ENCODE measurements around the gene NT5DC2.

The NT5DC2 gene

DNA sequence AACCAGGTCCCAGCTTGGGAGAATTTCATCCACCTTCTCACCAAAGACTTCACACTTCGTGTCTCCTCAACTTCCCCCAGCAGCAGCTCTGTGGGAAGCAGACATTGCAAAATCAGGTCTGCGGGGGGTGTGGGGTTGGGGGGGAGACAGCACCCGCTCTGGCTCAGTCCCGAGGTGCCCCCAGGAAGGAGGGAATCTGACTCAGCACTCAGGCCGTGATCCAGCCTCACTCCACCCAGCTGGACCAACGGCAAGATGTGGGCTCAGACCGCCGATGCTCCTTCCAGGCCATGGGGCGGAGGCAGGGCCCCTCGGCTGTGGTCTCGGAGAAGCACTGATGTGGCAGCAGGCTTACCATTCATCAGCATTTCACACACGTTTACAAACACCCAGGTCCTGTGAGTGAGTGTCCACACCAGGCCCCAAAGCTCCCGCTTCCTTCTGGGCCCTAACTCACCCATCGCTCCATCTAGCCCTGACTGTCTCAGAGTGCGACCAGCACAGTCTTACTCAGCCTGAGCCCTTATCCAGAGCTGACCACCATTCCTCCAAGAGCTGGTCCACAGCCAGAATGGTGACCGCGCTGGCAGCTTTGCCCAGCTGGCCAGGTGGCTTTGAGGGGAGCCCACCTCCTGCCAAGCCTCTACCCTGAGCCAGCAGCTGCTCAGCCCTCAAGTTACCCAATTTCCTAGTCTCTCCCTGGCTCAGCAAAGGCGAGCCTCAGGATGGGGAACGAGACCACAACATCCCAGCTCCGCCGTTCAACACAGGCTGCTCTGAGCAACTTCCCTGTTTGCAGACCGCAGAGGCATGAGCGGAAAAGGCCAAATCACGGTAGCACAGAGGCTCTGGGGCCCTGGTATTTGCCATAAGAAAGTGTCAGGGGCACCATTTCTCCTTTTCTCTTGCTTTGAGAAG is 35.3 kb downstream of the NT5DC2 start:
- TF ChIP-seq GLIS3 (CRISPR knock-in tag; IDR thresholded peaks at IDR 0.05), result no peak
- no peak for TF ChIP-seq CSDC2 (CRISPR knock-in tag; IDR thresholded peaks at IDR 0.05)
- TF ChIP-seq BACH2 (CRISPR knock-in tag; IDR thresholded peaks at IDR 0.05; ENCODE audit: borderline replicate concordance), result no peak
- TF ChIP-seq TCF4 (CRISPR knock-in tag; IDR thresholded peaks at IDR 0.05; ENCODE audit: borderline replicate concordance), result no peak
- no peak for TF ChIP-seq ZNF565 (CRISPR knock-in tag; conservative IDR thresholded peaks at IDR 0.05; ENCODE audit: low read depth)
- no peak for TF ChIP-seq PPARA (CRISPR knock-in tag; IDR thresholded peaks at IDR 0.05; ENCODE audit: borderline replicate concordance)
- TF ChIP-seq, protein P1, sequence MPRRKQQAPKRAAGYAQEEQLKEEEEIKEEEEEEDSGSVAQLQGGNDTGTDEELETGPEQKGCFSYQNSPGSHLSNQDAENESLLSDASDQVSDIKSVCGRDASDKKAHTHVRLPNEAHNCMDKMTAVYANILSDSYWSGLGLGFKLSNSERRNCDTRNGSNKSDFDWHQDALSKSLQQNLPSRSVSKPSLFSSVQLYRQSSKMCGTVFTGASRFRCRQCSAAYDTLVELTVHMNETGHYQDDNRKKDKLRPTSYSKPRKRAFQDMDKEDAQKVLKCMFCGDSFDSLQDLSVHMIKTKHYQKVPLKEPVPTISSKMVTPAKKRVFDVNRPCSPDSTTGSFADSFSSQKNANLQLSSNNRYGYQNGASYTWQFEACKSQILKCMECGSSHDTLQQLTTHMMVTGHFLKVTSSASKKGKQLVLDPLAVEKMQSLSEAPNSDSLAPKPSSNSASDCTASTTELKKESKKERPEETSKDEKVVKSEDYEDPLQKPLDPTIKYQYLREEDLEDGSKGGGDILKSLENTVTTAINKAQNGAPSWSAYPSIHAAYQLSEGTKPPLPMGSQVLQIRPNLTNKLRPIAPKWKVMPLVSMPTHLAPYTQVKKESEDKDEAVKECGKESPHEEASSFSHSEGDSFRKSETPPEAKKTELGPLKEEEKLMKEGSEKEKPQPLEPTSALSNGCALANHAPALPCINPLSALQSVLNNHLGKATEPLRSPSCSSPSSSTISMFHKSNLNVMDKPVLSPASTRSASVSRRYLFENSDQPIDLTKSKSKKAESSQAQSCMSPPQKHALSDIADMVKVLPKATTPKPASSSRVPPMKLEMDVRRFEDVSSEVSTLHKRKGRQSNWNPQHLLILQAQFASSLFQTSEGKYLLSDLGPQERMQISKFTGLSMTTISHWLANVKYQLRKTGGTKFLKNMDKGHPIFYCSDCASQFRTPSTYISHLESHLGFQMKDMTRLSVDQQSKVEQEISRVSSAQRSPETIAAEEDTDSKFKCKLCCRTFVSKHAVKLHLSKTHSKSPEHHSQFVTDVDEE (CRISPR knock-in tag; IDR thresholded peaks at IDR 0.05), result no peak
- no peak for TF ChIP-seq ZNF70 (CRISPR knock-in tag; IDR thresholded peaks at IDR 0.05)
- no peak for TF ChIP-seq ZFP3 (CRISPR knock-in tag; IDR thresholded peaks at IDR 0.05)
- TF ChIP-seq, protein P2, sequence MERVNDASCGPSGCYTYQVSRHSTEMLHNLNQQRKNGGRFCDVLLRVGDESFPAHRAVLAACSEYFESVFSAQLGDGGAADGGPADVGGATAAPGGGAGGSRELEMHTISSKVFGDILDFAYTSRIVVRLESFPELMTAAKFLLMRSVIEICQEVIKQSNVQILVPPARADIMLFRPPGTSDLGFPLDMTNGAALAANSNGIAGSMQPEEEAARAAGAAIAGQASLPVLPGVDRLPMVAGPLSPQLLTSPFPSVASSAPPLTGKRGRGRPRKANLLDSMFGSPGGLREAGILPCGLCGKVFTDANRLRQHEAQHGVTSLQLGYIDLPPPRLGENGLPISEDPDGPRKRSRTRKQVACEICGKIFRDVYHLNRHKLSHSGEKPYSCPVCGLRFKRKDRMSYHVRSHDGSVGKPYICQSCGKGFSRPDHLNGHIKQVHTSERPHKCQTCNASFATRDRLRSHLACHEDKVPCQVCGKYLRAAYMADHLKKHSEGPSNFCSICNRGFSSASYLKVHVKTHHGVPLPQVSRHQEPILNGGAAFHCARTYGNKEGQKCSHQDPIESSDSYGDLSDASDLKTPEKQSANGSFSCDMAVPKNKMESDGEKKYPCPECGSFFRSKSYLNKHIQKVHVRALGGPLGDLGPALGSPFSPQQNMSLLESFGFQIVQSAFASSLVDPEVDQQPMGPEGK (CRISPR knock-in tag; IDR thresholded peaks at IDR 0.05; ENCODE audit: borderline replicate concordance), result no peak
- no peak for TF ChIP-seq ZC3H10 (CRISPR knock-in tag; IDR thresholded peaks at IDR 0.05)
- TF ChIP-seq ISL1 (CRISPR knock-in tag; IDR thresholded peaks at IDR 0.05), result no peak
- TF ChIP-seq ARNTL (CRISPR knock-in tag; IDR thresholded peaks at IDR 0.05; ENCODE audit: borderline replicate concordance, low read depth), result no peak
- ATAC-seq, result no peak

DNA sequence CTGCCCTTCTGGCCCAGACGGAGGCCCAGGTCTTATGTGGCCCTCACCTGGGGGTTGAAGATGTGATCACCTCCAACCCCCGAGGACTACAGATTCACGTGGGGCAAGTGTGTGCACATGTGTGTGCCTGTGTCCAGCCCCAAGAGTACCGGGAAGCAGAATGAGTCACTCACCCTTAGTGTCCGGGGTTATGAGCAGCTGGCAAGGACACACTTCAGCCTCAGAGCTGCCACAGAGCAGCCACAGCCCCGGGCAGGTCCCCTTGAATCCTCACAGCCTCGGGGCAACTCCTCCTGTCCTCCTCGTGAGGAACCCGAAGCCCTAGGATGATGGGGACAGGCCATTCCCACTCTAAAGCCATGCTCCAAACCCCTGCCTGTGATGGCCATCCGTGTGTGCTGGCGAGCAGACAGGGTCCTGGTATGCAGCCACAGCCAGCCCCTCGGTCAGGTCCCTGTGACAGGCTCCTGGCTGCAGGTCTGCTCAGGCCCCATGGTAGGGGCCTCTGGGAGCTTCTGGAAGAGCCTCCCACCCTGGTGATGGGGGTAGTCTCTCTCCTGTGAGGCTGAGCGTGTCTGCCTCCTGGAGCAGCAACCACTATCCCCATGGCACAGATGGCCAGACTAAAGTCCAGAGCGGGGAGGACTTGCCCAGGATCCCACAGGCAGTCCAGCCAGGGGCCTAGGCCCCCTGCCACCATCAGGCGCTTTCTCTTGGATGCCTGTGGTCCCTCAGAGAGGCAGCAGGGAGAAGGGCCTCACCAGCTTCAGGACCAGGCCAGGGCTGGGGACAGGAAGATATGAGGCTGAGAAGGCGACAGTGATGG is 37.7 kb downstream of the NT5DC2 start:
- TF ChIP-seq, protein P2 (CRISPR knock-in tag; IDR thresholded peaks at IDR 0.05; ENCODE audit: borderline replicate concordance), result no peak
- no peak for TF ChIP-seq GLIS3 (CRISPR knock-in tag; IDR thresholded peaks at IDR 0.05)
- peak; percentile 50 for ATAC-seq

DNA sequence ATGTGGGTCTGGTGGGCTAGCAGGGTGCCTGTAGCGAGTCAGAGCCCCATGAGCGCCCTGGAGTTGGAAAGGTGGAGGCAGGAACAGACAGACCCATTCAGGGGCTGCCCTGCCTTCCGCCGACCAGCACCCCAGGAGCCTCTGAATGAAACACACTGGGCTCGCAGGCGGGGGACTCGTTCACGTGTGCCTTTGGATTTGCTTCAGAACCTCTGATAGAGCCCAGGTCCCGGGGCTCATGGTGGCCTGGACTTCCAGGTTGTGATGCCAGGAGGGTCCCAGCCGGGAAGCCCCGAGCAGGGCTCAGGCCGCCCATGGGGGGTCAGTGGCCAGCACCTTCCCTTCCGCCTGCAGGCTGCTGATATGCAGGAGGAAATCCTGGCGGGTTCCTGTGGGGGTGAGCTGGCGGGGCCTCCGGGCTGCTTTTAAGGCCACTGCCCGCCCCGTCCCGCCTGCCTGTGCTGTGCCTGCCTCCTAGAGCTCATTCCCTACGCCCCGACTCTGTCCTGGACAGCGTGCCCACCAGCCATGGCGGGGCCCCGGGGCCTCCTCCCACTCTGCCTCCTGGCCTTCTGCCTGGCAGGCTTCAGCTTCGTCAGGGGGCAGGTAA is 38.7 kb downstream of the NT5DC2 start, which contains the start of gene STAB1:
TSS of gene STAB1 (plus strand) at position 453 of the 610 bp plus-strand sequence. CDS start at position 529, 76 bp downstream.
- TF ChIP-seq ZFP3 (CRISPR knock-in tag; IDR thresholded peaks at IDR 0.05), result no peak
- TF ChIP-seq, protein P3, sequence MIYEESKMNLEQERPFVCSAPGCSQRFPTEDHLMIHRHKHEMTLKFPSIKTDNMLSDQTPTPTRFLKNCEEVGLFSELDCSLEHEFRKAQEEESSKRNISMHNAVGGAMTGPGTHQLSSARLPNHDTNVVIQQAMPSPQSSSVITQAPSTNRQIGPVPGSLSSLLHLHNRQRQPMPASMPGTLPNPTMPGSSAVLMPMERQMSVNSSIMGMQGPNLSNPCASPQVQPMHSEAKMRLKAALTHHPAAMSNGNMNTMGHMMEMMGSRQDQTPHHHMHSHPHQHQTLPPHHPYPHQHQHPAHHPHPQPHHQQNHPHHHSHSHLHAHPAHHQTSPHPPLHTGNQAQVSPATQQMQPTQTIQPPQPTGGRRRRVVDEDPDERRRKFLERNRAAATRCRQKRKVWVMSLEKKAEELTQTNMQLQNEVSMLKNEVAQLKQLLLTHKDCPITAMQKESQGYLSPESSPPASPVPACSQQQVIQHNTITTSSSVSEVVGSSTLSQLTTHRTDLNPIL (CRISPR knock-in tag; IDR thresholded peaks at IDR 0.05; ENCODE audit: low read depth), result no peak
- peak; percentile 3; the same call in 2 of the 3 replicates for ATAC-seq

DNA sequence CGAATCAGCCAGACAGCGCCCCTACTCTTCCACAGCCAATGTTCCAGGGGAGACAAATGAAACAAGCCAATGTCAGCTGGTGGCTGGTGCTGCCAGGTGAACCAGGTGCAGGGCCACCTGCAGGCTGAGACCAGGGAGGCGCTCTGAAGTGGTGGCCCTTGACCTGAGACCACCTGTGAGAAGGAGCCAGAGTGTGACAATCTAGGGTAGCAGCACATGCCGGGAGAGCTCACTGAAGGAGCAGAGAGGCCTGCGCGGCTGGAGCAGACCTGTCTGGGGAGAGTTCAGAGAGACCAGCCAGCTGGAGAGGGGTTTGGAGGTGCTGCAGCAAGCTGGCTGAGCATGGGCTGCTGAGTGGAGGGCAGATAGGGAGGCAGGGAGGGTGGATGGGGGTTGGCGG is 39.2 kb downstream of the NT5DC2 start:
- ATAC-seq, result no peak; the same call in 2 of the 3 replicates
- TF ChIP-seq, protein P1 (CRISPR knock-in tag; IDR thresholded peaks at IDR 0.05), result no peak
- no peak for TF ChIP-seq SNAI2 (CRISPR knock-in tag; IDR thresholded peaks at IDR 0.05)
- TF ChIP-seq ZNF70 (CRISPR knock-in tag; IDR thresholded peaks at IDR 0.05), result no peak
- TF ChIP-seq, protein P4, sequence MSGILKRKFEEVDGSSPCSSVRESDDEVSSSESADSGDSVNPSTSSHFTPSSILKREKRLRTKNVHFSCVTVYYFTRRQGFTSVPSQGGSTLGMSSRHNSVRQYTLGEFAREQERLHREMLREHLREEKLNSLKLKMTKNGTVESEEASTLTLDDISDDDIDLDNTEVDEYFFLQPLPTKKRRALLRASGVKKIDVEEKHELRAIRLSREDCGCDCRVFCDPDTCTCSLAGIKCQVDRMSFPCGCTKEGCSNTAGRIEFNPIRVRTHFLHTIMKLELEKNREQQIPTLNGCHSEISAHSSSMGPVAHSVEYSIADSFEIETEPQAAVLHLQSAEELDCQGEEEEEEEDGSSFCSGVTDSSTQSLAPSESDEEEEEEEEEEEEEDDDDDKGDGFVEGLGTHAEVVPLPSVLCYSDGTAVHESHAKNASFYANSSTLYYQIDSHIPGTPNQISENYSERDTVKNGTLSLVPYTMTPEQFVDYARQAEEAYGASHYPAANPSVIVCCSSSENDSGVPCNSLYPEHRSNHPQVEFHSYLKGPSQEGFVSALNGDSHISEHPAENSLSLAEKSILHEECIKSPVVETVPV (CRISPR knock-in tag; IDR thresholded peaks at IDR 0.05), result no peak
- TF ChIP-seq BACH2 (CRISPR knock-in tag; IDR thresholded peaks at IDR 0.05; ENCODE audit: borderline replicate concordance), result no peak

All from SK-N-SH treated with all-trans-retinoic acid at 6 μM for 48 hours (cell line).